GM03348 (cell line): ENCODE results near the gene RNF31.

Experiments used
- DNase-seq: peaks from one replicate; pipeline ENCODE4 v3.0.0; 2012; ENCODE audit warnings: low spot score

The RNF31 gene

GRCh38 chr14:24182110-24182882 is 35.0 kb downstream of the RNF31 start:
- DNase-seq, result no peak

GRCh38 chr14:24183014-24183481 is 35.8 kb downstream of the RNF31 start:
- no peak for DNase-seq

GRCh38 chr14:24184104-24184970 is 37.0 kb downstream of the RNF31 start:
- no peak for DNase-seq

GRCh38 chr14:24185026-24185425 is 37.7 kb downstream of the RNF31 start:
- no peak for DNase-seq

DNA sequence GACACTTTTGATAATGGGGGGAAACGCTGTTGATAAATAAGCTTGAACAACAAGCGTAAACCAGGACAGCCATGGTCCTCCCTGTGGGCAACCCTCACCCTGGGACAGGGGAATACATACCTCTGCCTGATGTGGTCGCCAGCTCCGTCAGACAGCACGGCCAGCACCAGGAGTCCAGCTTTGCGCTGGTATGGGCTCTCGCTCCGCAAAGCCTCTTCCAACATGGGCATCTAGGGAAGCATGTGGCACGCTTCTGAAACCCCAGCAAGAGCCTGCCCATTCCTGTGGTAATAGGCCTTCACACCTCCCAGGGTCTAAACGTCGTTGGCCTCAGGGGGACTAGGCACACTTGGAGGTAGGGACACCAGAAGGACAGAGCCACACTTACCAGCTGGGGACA is 38.4 kb downstream of the RNF31 start:
- no peak for DNase-seq

DNA sequence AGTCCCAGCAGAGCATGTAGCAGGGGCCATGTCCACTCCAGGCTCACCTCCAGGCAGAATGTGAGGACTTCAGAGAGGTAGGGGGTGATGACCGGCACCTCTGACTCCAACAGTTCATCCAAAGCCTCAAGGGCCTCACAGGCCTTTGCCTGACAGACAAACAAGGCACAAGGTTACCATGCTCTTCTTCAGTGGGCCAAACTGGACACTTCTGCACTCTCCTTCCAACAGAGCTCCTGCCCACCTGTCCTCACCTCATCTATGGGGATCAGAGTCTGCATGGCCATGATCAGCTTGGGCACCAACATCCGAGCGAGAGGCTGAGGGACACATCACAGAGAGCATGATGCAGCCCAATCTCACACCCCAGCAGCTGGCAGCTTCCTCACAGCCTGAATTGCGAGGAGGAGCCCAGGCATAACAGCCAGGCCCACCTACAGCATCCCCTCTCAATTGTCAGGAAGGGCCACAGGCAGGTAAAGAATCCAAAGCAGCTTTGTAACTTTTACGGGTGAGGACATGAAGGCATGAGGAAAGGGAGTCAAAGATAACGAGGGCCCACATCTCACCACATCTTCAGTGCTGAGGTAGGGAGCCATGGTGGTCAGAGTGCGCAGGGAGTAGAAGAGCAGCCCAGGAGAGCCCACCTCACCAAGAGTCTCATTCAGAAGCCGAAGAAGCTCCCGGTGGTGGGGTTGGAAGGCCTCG is 39.7 kb downstream of the RNF31 start:
- DNase-seq, result no peak

GRCh38 chr14:24187539-24187915 is 40.2 kb downstream of the RNF31 start:
- no peak for DNase-seq

- DNase-seq, result peak; percentile 98
Measured at GRCh38 chr14:24188251-24189058, 41.2 kb downstream of the RNF31 start, which contains the start of gene IPO4. IPO4 (minus strand) TSS chr14:24188816; CDS start chr14:24188787, 29 bp downstream.

- no peak for DNase-seq
Measured at GRCh38 chr14:24189059-24189375, 41.7 kb downstream of the RNF31 start.

- DNase-seq, result no peak
Measured at GRCh38 chr14:24189460-24189859, 42.2 kb downstream of the RNF31 start.

DNA sequence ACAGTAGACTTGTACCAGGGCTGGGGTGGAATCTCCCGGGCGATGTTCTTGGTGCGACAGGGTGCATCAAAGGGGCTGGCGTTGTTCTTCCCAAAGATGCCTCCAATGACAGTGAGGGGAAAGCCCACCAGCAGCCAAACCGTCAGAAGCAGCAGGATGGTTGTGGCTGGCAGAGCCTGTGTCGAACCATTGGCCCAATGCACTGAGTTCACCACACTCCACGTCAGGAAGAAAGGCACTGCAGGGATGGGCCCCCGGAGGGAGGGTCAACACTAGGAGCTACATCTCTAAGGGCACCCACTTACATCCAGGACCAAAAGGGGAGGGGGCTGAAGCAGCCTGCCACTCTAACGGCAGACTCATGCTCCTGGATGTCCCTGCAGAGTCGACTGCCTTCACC is 43.1 kb downstream of the RNF31 start:
- no peak for DNase-seq

DNA sequence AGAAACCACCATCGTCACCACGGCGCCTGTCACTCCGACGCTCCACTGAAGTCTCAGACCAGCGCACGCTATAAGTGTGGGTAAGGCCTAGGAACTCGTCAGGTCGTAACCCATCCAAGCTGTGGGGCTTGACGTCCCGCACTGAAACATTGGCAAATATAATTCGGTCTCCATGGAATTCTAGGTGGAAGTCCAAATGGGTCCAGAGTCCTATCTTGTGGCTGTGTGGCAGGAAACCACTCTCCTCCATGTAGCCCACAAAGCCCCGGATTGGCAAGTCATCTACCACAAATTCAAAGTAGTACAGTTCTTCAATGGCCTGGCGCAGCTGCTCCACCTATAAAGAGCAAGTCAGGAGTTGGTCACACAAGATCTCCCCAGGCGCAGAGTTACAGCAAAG is 45.6 kb downstream of the RNF31 start:
- DNase-seq, result no peak

DNA sequence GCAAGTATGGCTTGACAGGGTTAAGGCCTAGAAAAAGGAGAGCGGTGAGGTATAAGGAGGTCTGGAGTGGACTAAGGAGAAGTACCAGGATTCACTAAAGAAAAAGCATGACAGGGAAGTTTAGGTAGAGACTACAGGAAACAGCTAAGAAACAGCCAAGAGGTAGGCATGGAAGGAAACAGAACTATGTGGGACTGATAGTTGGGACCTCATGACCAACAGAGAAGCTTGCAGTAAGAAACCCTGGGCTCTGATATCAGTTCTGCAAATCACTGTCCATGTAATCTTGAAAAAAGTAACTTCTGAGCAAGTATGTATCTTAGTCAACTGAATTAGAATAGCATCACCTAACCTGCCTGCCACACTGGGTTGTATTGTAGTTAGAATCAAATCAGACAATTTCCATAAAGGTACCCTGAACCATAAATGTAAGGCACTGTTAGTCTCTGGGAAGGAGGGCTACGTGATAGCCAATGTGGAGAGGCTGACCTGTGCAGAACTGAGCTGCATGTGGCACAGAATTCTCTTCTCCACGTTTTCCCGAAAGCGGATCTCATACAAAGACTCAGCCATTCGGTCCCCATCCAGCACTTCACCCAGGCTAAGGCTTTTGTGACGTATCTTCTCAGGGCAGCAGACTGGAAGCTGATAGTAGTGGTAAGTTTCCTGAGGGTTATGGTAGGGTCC is 47.0 kb downstream of the RNF31 start:
- no peak for DNase-seq

DNA sequence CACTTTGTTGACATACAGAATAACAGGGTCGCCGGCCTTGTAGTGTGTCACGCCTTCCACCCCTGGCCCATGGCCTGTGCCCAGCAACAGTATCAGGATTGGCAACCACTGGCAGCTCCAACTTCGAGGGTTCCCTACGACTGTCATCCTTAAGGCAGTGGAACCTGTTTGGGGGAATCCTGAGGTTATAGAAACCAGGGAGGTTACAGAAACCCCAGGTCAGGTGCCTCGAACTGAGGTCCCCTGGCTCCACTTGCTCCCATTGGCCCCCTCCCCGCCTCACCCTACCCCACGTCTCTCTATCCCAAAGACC is 47.5 kb downstream of the RNF31 start:
- no peak for DNase-seq

- peak; percentile 94 for DNase-seq
Measured at GRCh38 chr14:24195186-24196070, 48.1 kb downstream of the RNF31 start, which contains the start of gene TM9SF1. TM9SF1 (minus strand) TSS chr14:24195441; CDS start chr14:24195019, 422 bp downstream.

GRCh38 chr14:24196071-24197055 is 49.1 kb downstream of the RNF31 start:
- DNase-seq, result peak; percentile 47

- no peak for DNase-seq
Measured at GRCh38 chr14:24197056-24197450, 49.8 kb downstream of the RNF31 start.

DNA sequence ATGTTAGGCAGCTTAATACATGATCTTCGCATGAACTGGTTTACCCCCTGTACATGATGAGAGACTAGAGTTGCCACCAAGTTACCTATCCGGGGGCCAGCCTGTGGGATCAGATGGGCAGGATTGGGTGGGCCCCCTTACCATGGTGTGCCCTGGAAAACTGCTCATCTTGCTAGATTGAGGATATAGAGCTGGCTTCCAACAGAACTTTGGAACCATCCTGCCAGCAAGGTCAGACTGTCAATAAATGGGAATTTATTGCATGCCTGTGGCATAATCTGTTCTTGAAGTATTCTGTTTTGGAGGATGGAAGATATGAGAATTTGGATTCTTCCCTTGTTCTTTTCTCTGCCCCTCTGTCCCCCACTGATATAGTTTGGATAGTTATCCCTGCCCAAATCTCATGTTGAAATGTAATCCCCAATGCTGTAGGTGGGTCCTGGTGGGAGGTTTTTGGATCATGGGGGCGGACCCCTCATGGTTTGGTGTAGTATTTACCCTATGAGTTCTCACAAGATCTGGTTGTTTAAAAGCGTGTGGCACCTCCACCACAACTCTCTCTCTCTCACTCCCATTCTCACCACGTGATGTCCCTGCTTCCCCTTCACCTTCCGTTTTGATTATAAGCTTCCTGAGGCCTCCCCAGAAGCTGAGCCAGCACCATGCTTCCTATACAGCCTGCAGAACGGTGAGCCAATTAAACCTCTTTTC is 51.7 kb downstream of the RNF31 start:
- DNase-seq, result no peak
